Testis (tissue), 2 donors: ENCODE measurements around the gene THBD.

Source experiments
- POLR2A ChIP-seq: fragments of 450-650 bp; IDR thresholded peaks from one replicate; pipeline ENCODE4 v1.6.1; 2017; ENCODE audit warnings: antibody characterized with exemption, mild to moderate bottlenecking, moderate library complexity
- TF ChIP-seq, protein P1 (sequence below), 3 experiments: fragments of 450-650 bp in 2 of 3; fragments of 200-600 bp in 1 of 3; sonication (generic) in 1 of 3; IDR thresholded peaks; one replicate each; pipeline ENCODE4 v1.5.1; 2016 to 2019; ENCODE audit warnings: antibody characterized with exemption in 3 of 3, mild to moderate bottlenecking in 2 of 3, moderate library complexity in 1 of 3

DNA sequence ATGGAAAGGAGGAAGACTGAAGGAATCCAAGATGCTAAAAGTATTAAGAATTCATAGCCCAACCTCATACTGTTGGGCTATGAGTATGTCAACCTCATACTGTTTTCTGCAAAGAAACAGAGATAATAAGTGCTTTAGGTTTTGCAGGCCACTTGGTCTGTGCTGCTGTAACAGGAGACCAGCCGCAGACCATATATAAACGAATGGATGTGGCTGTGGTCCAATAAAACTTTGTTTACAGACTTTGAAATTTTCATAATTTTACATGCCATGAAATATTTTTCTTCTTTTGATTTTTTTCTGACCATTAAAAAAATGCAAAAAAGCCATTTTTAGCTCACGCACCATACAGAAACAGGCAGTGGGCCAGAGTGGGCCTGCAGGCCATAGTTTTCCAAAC is 13.7 kb upstream of the THBD start:
- TF ChIP-seq, protein P1, sequence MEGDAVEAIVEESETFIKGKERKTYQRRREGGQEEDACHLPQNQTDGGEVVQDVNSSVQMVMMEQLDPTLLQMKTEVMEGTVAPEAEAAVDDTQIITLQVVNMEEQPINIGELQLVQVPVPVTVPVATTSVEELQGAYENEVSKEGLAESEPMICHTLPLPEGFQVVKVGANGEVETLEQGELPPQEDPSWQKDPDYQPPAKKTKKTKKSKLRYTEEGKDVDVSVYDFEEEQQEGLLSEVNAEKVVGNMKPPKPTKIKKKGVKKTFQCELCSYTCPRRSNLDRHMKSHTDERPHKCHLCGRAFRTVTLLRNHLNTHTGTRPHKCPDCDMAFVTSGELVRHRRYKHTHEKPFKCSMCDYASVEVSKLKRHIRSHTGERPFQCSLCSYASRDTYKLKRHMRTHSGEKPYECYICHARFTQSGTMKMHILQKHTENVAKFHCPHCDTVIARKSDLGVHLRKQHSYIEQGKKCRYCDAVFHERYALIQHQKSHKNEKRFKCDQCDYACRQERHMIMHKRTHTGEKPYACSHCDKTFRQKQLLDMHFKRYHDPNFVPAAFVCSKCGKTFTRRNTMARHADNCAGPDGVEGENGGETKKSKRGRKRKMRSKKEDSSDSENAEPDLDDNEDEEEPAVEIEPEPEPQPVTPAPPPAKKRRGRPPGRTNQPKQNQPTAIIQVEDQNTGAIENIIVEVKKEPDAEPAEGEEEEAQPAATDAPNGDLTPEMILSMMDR (IDR thresholded peaks at IDR 0.05), result no peak
- TF ChIP-seq POLR2A, result no peak
